NT2/D1 (cell line): ENCODE results near the gene ECM1.
A peak's percentile ranks its signal among the peaks of the same experiment; 100 is the strongest.

Source experiments
- DNase-seq: peaks from one replicate; pipeline ENCODE4 v3.0.0-alpha.2; 2011; ENCODE audit warnings: low read depth, low spot score
- H3K27me3 ChIP-seq: 2 replicates; pipeline ENCODE4 v1.6.0; 2011; ENCODE audit warnings: mild to moderate bottlenecking; ENCODE audit not compliant: insufficient read length, insufficient read depth
- H3K36me3 ChIP-seq: 2 replicates; pipeline ENCODE4 v1.6.1; 2011; ENCODE audit warnings: mild to moderate bottlenecking, low read length, mixed read lengths; ENCODE audit not compliant: insufficient read depth, insufficient read length
- H3K4me1 ChIP-seq: 2 replicates; pipeline ENCODE4 v1.5.1; 2011; ENCODE audit not compliant: insufficient read depth, insufficient read length
- H3K4me3 ChIP-seq: 2 replicates; pipeline ENCODE4 v1.5.1; 2011; ENCODE audit warnings: low read depth; ENCODE audit not compliant: insufficient read length
- H3K9ac ChIP-seq: 2 replicates; pipeline ENCODE4 v1.6.0; 2011; ENCODE audit warnings: low read depth; ENCODE audit not compliant: insufficient read length
- H3K9me3 ChIP-seq: 2 replicates; pipeline ENCODE4 v1.5.1; 2011; ENCODE audit warnings: mild to moderate bottlenecking, low read length; ENCODE audit not compliant: insufficient read depth
- SUZ12 ChIP-seq: IDR thresholded peaks from 2 replicates; pipeline ENCODE4 v1.6.1; 2011; ENCODE audit not compliant: insufficient read length, insufficient read depth; ENCODE audit errors: extremely low read depth
- YY1 ChIP-seq: IDR thresholded peaks from 2 replicates; pipeline ENCODE4 v1.6.1; 2011; ENCODE audit not compliant: insufficient read length, insufficient read depth
- ZNF274 ChIP-seq: IDR thresholded peaks from 2 replicates; pipeline ENCODE4 v1.6.1; 2011; ENCODE audit warnings: mild to moderate bottlenecking, low read depth, low read length

Gene ECM1

GRCh38 chr1:150546294-150546937, 38.5 kb downstream of the ECM1 start:
- DNase-seq: no peak
- no peaks in the 10 kb centered on the region for H3K9me3 ChIP-seq
- no peak overlapping the region for H3K9ac ChIP-seq
- H3K4me1 ChIP-seq: peaks cover 6% of the 10 kb centered on the region
- peaks cover 4% of the 10 kb centered on the region for H3K36me3 ChIP-seq
- H3K27me3 ChIP-seq: no peaks in the 10 kb centered on the region
- TF ChIP-seq ZNF274: no peak
- TF ChIP-seq YY1: no peak
- TF ChIP-seq SUZ12: no peak
- no peak overlapping the region for H3K4me3 ChIP-seq

DNA sequence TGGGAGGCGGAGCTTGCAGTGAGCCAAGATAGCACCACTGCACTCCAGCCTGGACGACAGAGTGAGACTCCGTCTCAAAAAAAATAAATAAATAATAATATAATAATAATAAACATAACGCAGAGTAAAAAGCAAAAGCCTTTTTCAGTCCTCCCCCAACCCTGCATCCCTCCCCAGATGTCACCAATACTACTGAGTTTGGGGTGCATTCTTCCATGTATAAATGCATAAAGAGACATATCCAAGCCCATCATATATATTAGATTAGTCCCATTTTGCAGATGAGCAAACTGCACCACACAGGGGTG, 40.4 kb downstream of the ECM1 start:
- TF ChIP-seq SUZ12: no peak
- DNase-seq: no peak
- H3K4me1 ChIP-seq: peaks cover 18% of the 10 kb centered on the region
- H3K27me3 ChIP-seq: no peaks in the 10 kb centered on the region
- H3K36me3 ChIP-seq: peaks cover 15% of the 10 kb centered on the region
- peak overlapping the region; percentile 67 for H3K4me3 ChIP-seq
- H3K9ac ChIP-seq: peak overlapping the region; percentile 86
- H3K9me3 ChIP-seq: no peaks in the 10 kb centered on the region

GRCh38 chr1:150548632-150549495, 41.0 kb downstream of the ECM1 start, which contains the start of gene ADAMTSL4:
Gene ADAMTSL4 (plus strand): TSS chr1:150549408. CDS start chr1:150552289, 2,881 bp downstream.
- H3K4me3 ChIP-seq: peak within 1 kb of the TSS; percentile 67
- DNase-seq: no peak
- no peak for TF ChIP-seq SUZ12
- H3K9ac ChIP-seq: peak within 1 kb of the TSS; percentile 86
- H3K4me1 ChIP-seq: peaks cover 22% of the 10 kb centered on the region
- H3K9me3 ChIP-seq: no peaks in the 10 kb centered on the region
- peaks cover 21% of the 10 kb centered on the region for H3K36me3 ChIP-seq
- no peaks in the 10 kb centered on the region for H3K27me3 ChIP-seq

GRCh38 chr1:150549496-150550221, 41.8 kb downstream of the ECM1 start:
- Histone ChIP-seq H3K4me1 (peaks cover 28% of the 10 kb centered on the region), H3K4me3 (peak overlapping the region; percentile 63), H3K36me3 (peaks cover 29% of the 10 kb centered on the region), H3K27me3 (no peaks in the 10 kb centered on the region), H3K9me3 (no peaks in the 10 kb centered on the region), H3K9ac (peak overlapping the region; percentile 76)
- no peak for TF ChIP-seq YY1
- TF ChIP-seq ZNF274: no peak
- no peak for TF ChIP-seq SUZ12
- no peak for DNase-seq

DNA sequence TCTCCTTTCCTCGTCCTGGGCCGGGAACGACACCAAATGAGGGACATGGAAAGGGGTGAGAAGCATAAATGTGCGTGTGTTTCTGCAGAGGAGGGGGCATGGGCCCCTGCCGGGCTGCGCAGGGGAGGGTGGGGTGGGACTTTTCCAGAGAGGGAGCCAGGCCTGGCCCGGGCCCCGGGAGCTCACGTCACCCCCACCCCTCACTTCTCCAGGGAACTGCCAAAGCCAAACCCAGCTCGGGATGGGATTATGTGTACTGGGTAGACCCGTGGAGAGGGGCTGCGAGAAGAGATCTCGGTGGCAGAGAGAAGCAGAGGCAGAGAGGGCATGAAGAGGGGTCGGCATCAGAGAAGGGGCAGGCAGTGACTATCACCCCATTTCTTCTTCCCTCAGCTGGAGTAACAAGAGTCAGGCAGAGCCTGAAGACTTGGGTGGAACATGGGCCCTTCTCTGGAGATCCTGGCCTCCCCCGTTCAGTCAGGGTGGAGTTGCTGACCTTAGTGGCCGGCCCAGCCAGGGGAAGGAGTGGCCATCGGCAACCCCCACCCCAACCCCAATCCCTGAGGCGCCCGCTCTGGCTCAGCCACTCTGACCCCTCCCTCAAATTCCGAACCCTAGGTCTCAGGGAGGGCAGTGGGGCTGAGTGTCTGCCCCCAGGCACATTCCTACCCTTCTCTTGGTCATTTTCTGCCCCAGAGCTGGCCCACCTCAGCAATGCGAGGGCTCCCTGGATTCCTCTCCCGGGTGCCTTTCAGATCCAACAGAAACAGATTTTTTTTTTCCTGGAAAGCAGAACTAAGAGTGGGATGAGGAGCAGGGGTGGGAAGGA, 42.5 kb downstream of the ECM1 start:
- H3K9ac ChIP-seq: peak overlapping the region; percentile 76

DNA sequence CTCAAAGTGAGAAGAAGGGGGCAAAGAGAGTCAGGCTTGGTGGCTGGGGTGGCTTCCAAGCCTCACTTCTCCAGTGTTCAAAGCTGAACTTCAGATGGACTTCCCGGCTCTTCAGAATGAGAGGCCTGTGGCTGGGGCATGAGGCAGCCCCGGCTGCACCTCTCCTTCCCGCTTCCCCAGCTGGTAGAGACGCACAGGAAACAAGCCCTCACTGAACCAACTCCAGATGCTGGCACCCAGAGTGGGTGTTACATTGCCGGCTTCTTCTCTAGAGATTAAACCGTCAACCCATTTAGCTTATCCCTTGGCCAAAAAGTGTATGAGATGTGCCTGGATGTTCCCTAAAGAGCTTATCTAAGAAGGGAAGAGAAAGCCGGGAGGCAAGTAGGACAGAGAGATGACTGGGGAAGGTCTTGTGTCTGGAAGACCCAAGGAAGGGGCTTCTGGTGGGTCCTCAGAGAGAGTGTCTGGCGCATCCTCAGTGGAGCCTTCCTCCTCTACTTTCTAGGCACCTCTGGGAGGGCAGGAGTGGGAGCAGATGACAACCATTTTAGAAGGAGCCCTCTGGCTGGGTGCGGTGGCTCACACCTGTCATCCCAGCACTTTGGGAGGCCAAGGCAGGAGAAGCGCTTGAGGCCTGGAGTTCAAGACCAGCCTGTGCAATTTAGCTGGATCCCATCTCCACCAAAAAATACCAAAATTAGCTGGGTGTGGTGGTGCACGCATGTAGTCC, 43.3 kb downstream of the ECM1 start:
- Histone ChIP-seq H3K36me3 (peaks cover 44% of the 10 kb centered on the region), H3K4me3 (no peak overlapping the region), H3K27me3 (no peaks in the 10 kb centered on the region), H3K9me3 (no peaks in the 10 kb centered on the region), H3K9ac (peak overlapping the region; percentile 76), H3K4me1 (peaks cover 33% of the 10 kb centered on the region)
- no peak for TF ChIP-seq YY1
- no peak for TF ChIP-seq ZNF274
- no peak for TF ChIP-seq SUZ12
- DNase-seq: no peak

More for the DNA sequence above, 42.5 kb downstream of the ECM1 start:
- no peaks in the 10 kb centered on the region for H3K27me3 ChIP-seq
- DNase-seq: no peak
- no peak for TF ChIP-seq SUZ12
- H3K9me3 ChIP-seq: no peaks in the 10 kb centered on the region
- H3K4me3 ChIP-seq: peak overlapping the region; percentile 63
- H3K36me3 ChIP-seq: peaks cover 36% of the 10 kb centered on the region
- peaks cover 30% of the 10 kb centered on the region for H3K4me1 ChIP-seq
